Calu3 (cell line): ENCODE results near the gene PPP1R2. TPM values are rescaled to one million over a fixed set of nuclear protein-coding genes. Genes with fewer than 3 reads are reported as not detected.

ENCODE experiments used
- BruUV-seq: library from RNA; stranded (reverse); fragments of 400-500 nt; replicated peaks from 2 replicates; lab custom pipeline; 2021; lab: Mats Ljungman, UMichigan
- CTCF ChIA-PET: fragments of 300-600 bp; sonication (Branson Sonifier 250); formaldehyde crosslinking; loops from one replicate; lab custom pipeline; 2022; ENCODE audit warnings: antibody characterized with exemption; lab: Charles Lee
- DNase-seq: peaks from one replicate; pipeline ENCODE4 v3.0.0; 2022
- H3K27ac Mint-ChIP-seq: one replicate; pipeline ENCODE4 v1.8.0; 2022; ENCODE audit warnings: mixed read lengths; ENCODE audit not compliant: unreplicated experiment
- H3K27me3 Mint-ChIP-seq: one replicate; pipeline ENCODE4 v1.8.0; 2022; ENCODE audit warnings: mixed read lengths; ENCODE audit not compliant: unreplicated experiment
- H3K36me3 Mint-ChIP-seq: one replicate; pipeline ENCODE4 v1.8.0; 2022; ENCODE audit warnings: mild to moderate bottlenecking, moderate library complexity, mixed read lengths; ENCODE audit not compliant: insufficient read depth, unreplicated experiment
- H3K4me1 Mint-ChIP-seq: one replicate; pipeline ENCODE4 v1.8.0; 2022; ENCODE audit warnings: mild to moderate bottlenecking, low read depth, mixed read lengths; ENCODE audit not compliant: unreplicated experiment
- H3K4me3 Mint-ChIP-seq: one replicate; pipeline ENCODE4 v1.8.0; 2022; ENCODE audit warnings: mild to moderate bottlenecking, low read depth, moderate library complexity, mixed read lengths; ENCODE audit not compliant: unreplicated experiment
- H3K9me3 Mint-ChIP-seq: one replicate; pipeline ENCODE4 v1.8.0; 2022; ENCODE audit warnings: low read depth, mixed read lengths; ENCODE audit not compliant: unreplicated experiment
- CTCF ChIP-seq: fragments of 200-600 bp; IDR thresholded peaks from one replicate; pipeline ENCODE4 v1.8.0; 2022; ENCODE audit warnings: antibody characterized with exemption; ENCODE audit not compliant: unreplicated experiment
- intact Hi-C: fragments of 100-400 bp; cut with micrococcal nuclease; formaldehyde crosslinking; loops from one replicate; pipeline ENCODE4 v1.10.0; 2022; ENCODE audit not compliant: unreplicated experiment
- total RNA-seq: library from RNA; stranded (reverse); gene quantifications from 2 replicates; pipeline ENCODE4 v1.2.3, GENCODE V29; 2022

The PPP1R2 gene
- total RNA-seq, 1 experiment from 2014 or later, result 60.6 TPM

- H3K27me3 Mint-ChIP-seq, result peaks cover 10% of the 10 kb centered on the region
- no peak for DNase-seq
- intact Hi-C loops, result no loop called here
- no TSS peak for BruUV-seq
- H3K4me1 Mint-ChIP-seq, result peaks cover 39% of the 10 kb centered on the region
- no peaks in the 10 kb centered on the region for H3K9me3 Mint-ChIP-seq
- peaks cover 37% of the 10 kb centered on the region for H3K36me3 Mint-ChIP-seq
- H3K27ac Mint-ChIP-seq, result no peak overlapping the region
- no peak for TF ChIP-seq CTCF
- peak overlapping the region; percentile 87 for H3K4me3 Mint-ChIP-seq
- CTCF ChIA-PET, result no interaction called here
These were observed 2.6 kb downstream of the PPP1R2 start for GRCh38 chr3:195540511-195540910.

- no peak overlapping the region for H3K4me3 Mint-ChIP-seq
- no TSS peak for BruUV-seq
These were observed 3.1 kb downstream of the PPP1R2 start for GRCh38 chr3:195540027-195540426.

GRCh38 chr3:195539479-195539878 lies 3.6 kb downstream of the PPP1R2 start:
- no peak for TF ChIP-seq CTCF
- CTCF ChIA-PET, result interaction anchor here (1.0 kb wide), 1 partner anchor 40 kb away, joined by 3 read pairs; no protein-coding TSS in a partner anchor
- H3K4me1 Mint-ChIP-seq, result peaks cover 39% of the 10 kb centered on the region
- no peak overlapping the region for H3K4me3 Mint-ChIP-seq
- intact Hi-C loops, result no loop called here
- DNase-seq, result no peak
- H3K27ac Mint-ChIP-seq, result no peak overlapping the region
- no TSS peak for BruUV-seq
- H3K9me3 Mint-ChIP-seq, result no peaks in the 10 kb centered on the region
- peaks cover 37% of the 10 kb centered on the region for H3K36me3 Mint-ChIP-seq
- H3K27me3 Mint-ChIP-seq, result peaks cover 7% of the 10 kb centered on the region

More at GRCh38 chr3:195540027-195540426, 3.1 kb downstream of the PPP1R2 start:
- intact Hi-C loops, result no loop called here
- H3K36me3 Mint-ChIP-seq, result peaks cover 37% of the 10 kb centered on the region
- CTCF ChIA-PET, result no interaction called here
- no peaks in the 10 kb centered on the region for H3K9me3 Mint-ChIP-seq
- TF ChIP-seq CTCF, result no peak
- H3K27ac Mint-ChIP-seq, result no peak overlapping the region
- H3K27me3 Mint-ChIP-seq, result peaks cover 10% of the 10 kb centered on the region
- no peak for DNase-seq
- H3K4me1 Mint-ChIP-seq, result peaks cover 39% of the 10 kb centered on the region

GRCh38 chr3:195537995-195538394 lies 5.1 kb downstream of the PPP1R2 start:
- Mint-ChIP-seq H3K9me3 (no peaks in the 10 kb centered on the region), H3K27ac (no peak overlapping the region), H3K27me3 (no peaks in the 10 kb centered on the region), H3K36me3 (peaks cover 22% of the 10 kb centered on the region), H3K4me1 (peaks cover 33% of the 10 kb centered on the region), H3K4me3 (no peak overlapping the region)
- TF ChIP-seq CTCF, result no peak
- no TSS peak for BruUV-seq
- intact Hi-C loops, result no loop called here
- no peak for DNase-seq
- CTCF ChIA-PET, result interaction anchor here (0.6 kb wide), 1 partner anchor 899 kb away, joined by 4 read pairs; no protein-coding TSS in a partner anchor
